ENCODE results near the gene CFAP57.
"Not testable (repeated sequence)": the region's sequence is repeated elsewhere in the genome, so short reads cannot be mapped to it uniquely, and the experiment has no call there.

Gene CFAP57

GRCh38 chr1:43171312-43171875, 736 bp upstream of the CFAP57 start:
- peak overlapping the region; percentile 49 to 90 (median 69) for H3K4me3 ChIP-seq
- peak overlapping the region in 18 of 21 experiments; percentile 13 to 89 (median 76) for H3K27ac ChIP-seq

GRCh38 chr1:43172527-43172972, 420 bp downstream of the CFAP57 start:
- Histone ChIP-seq H3K27ac (peak overlapping the region in 12 of 21 experiments; percentile 23 to 83 (median 77)), H3K4me3 (peak overlapping the region; percentile 49 to 90 (median 69))

- no peak overlapping the region for H3K4me3 ChIP-seq
- H3K27ac ChIP-seq: no peak overlapping the region
These were observed 2.7 kb downstream of the CFAP57 start for GRCh38 chr1:43174873-43175272.

GRCh38 chr1:43177691-43178090, 5.6 kb downstream of the CFAP57 start:
- no peak overlapping the region for H3K27ac ChIP-seq
- H3K4me3 ChIP-seq: no peak overlapping the region

GRCh38 chr1:43184388-43184787, 12.3 kb downstream of the CFAP57 start:
- no peak overlapping the region for H3K27ac ChIP-seq
- H3K4me3 ChIP-seq: no peak overlapping the region

GRCh38 chr1:43184995-43185394, 12.9 kb downstream of the CFAP57 start:
- no peak overlapping the region for H3K4me3 ChIP-seq
- no peak overlapping the region for H3K27ac ChIP-seq

GRCh38 chr1:43188106-43188505, 16.0 kb downstream of the CFAP57 start:
- Histone ChIP-seq H3K27ac (no peak overlapping the region), H3K4me3 (no peak overlapping the region)

- Histone ChIP-seq H3K27ac (no peak overlapping the region), H3K4me3 (no peak overlapping the region)
These were observed 22.4 kb downstream of the CFAP57 start for GRCh38 chr1:43194509-43194908.

- no peak overlapping the region for H3K27ac ChIP-seq
- no peak overlapping the region for H3K4me3 ChIP-seq
These were observed 25.4 kb downstream of the CFAP57 start for GRCh38 chr1:43197343-43198127.

GRCh38 chr1:43199093-43199726, 27.1 kb downstream of the CFAP57 start:
- H3K4me3 ChIP-seq: no peak overlapping the region
- H3K27ac ChIP-seq: no peak overlapping the region

GRCh38 chr1:43203859-43204258, 31.7 kb downstream of the CFAP57 start:
- H3K27ac ChIP-seq: no peak overlapping the region
- no peak overlapping the region for H3K4me3 ChIP-seq

- Histone ChIP-seq H3K4me3 (no peak overlapping the region), H3K27ac (no peak overlapping the region)
These were observed 32.3 kb downstream of the CFAP57 start for GRCh38 chr1:43204394-43204793.

- Histone ChIP-seq H3K4me3 (no peak overlapping the region), H3K27ac (peak overlapping the region in 1 of 21 experiments; percentile 73)
These were observed 33.5 kb downstream of the CFAP57 start for GRCh38 chr1:43205671-43206070.

GRCh38 chr1:43206600-43207228, 34.6 kb downstream of the CFAP57 start:
- H3K4me3 ChIP-seq: no peak overlapping the region
- peak overlapping the region in 9 of 21 experiments; percentile 3 to 73 (median 32) for H3K27ac ChIP-seq

- Histone ChIP-seq H3K4me3 (no peak overlapping the region), H3K27ac (peak overlapping the region in 7 of 21 experiments; percentile 3 to 73 (median 36))
These were observed 35.2 kb downstream of the CFAP57 start for GRCh38 chr1:43207229-43207853.

- H3K27ac ChIP-seq, H3K4me3 ChIP-seq: not testable (repeated sequence)
These were observed 36.1 kb downstream of the CFAP57 start for GRCh38 chr1:43208277-43208676.

GRCh38 chr1:43214501-43215444, 42.6 kb downstream of the CFAP57 start:
- Histone ChIP-seq H3K27ac (no peak overlapping the region), H3K4me3 (no peak overlapping the region)

GRCh38 chr1:43217747-43218146, 45.6 kb downstream of the CFAP57 start:
- H3K27ac ChIP-seq: no peak overlapping the region

More at GRCh38 chr1:43217747-43218146, 45.6 kb downstream of the CFAP57 start:
- no peak overlapping the region for H3K4me3 ChIP-seq
